GM12878 (cell line): ENCODE data around the gene DLG2. TPM values are rescaled to one million over a fixed set of nuclear protein-coding genes. Genes with fewer than 3 reads are reported as not detected.

Experiments
- ATAC-seq: fragments of 200-7000 bp; cut with Tn5 transposase; 3 replicates; pipeline ENCODE4 v1.9.1; 2020; ENCODE audit warnings: mild to moderate bottlenecking, moderate library complexity
- BruUV-seq: library from RNA; stranded (reverse); fragments of 400-500 nt; replicated peaks from 2 replicates; lab custom pipeline; 2021; lab: Mats Ljungman, UMichigan
- CTCF ChIA-PET: fragments of 300-600 bp; sonication (Branson Sonifier 250); formaldehyde crosslinking; extraction: SDS; loops from one replicate; lab custom pipeline; 2021; ENCODE audit warnings: inconsistent platforms; lab: Yijun Ruan, JAX
- POLR2A ChIA-PET: fragments of 350-600 bp; formaldehyde crosslinking; extraction: SDS; loops from one replicate; lab custom pipeline; 2021; ENCODE audit warnings: inconsistent platforms; lab: Charles Lee
- RAD21 ChIA-PET: fragments of 300-600 bp; sonication (Branson Sonifier 250); formaldehyde crosslinking; loops from one replicate; lab custom pipeline; 2023; ENCODE audit warnings: antibody characterized with exemption; ENCODE audit not compliant: unreplicated experiment; lab: Charles Lee
- SMC1A ChIA-PET: fragments of 300-600 bp; sonication (Branson Sonifier 250); formaldehyde crosslinking; loops from one replicate; lab custom pipeline; 2023; ENCODE audit not compliant: unreplicated experiment, uncharacterized antibody; lab: Charles Lee
- DNase-seq: peaks from one replicate; pipeline ENCODE4 v3.0.0-alpha.2; 2011; ENCODE audit warnings: low read depth, low spot score
- FAIRE-seq: peaks from 3 replicates; lab custom pipeline; 2011; peaks lifted over from hg19 to GRCh38; lab: Jason Lieb, UNC
- H2AFZ ChIP-seq: 2 replicates; pipeline ENCODE4 v1.6.0; 2011; ENCODE audit warnings: low read depth, low read length, control low read depth; ENCODE audit not compliant: control insufficient read depth
- H3K27ac ChIP-seq: 2 replicates; pipeline ENCODE4 v1.5.1; 2011; ENCODE audit warnings: control low read depth; ENCODE audit not compliant: control insufficient read depth, insufficient read depth
- H3K27me3 ChIP-seq, 2 experiments: replicated peaks in 1 of 2; 2 replicates each; pipeline versions ENCODE4 v1.6.0 to v1.6.1; 2011; ENCODE audit warnings: low read length in 1 of 2; ENCODE audit not compliant: control insufficient read depth in 2 of 2, insufficient read depth in 2 of 2
- H3K36me3 ChIP-seq, 2 experiments: 2 replicates each; pipeline ENCODE4 v1.5.1; 2011; ENCODE audit warnings: low read length in 1 of 2; ENCODE audit not compliant: control insufficient read depth in 2 of 2, insufficient read depth in 2 of 2
- H3K4me1 ChIP-seq: 2 replicates; pipeline ENCODE4 v1.6.1; 2011; ENCODE audit warnings: mild to moderate bottlenecking, low read length, moderate library complexity, mixed read lengths; ENCODE audit not compliant: control insufficient read depth, insufficient read depth
- H3K4me2 ChIP-seq: 2 replicates; pipeline ENCODE4 v1.6.0; 2011; ENCODE audit warnings: control low read depth; ENCODE audit not compliant: control insufficient read depth, insufficient read depth
- H3K4me3 ChIP-seq: fragments of 200-600 bp; sonication (generic); 2 replicates; pipeline ENCODE4 v1.5.1; 2016
- H3K79me2 ChIP-seq: 2 replicates; pipeline ENCODE4 v1.6.0; 2011; ENCODE audit warnings: low read length; ENCODE audit not compliant: control insufficient read depth, insufficient read depth
- H3K9ac ChIP-seq: 2 replicates; pipeline ENCODE4 v1.8.0; 2011; ENCODE audit warnings: low read length, control low read depth, mixed read lengths; ENCODE audit not compliant: control insufficient read depth, insufficient read depth
- H3K9me3 ChIP-seq: replicated peaks from 3 replicates; pipeline ENCODE4 v1.5.1; 2011; ENCODE audit warnings: mild to moderate bottlenecking, low read length; ENCODE audit not compliant: control insufficient read depth, insufficient read depth
- H4K20me1 ChIP-seq: 2 replicates; pipeline ENCODE4 v1.6.0; 2011; ENCODE audit not compliant: control insufficient read depth, insufficient read depth
- ATF3 ChIP-seq: IDR thresholded peaks from 2 replicates; pipeline ENCODE4 v1.6.1; 2011; ENCODE audit warnings: low read depth, mild to moderate bottlenecking, low read length, moderate library complexity, borderline replicate concordance; ENCODE audit errors: extremely low read depth
- BACH1 ChIP-seq: fragments of 450-650 bp; IDR thresholded peaks from 2 replicates; pipeline ENCODE4 v1.6.1; 2017; ENCODE audit warnings: mild to moderate bottlenecking, borderline replicate concordance
- BCL3 ChIP-seq: IDR thresholded peaks from 2 replicates; pipeline ENCODE4 v1.6.1; 2011; ENCODE audit warnings: borderline replicate concordance, low read depth, mild to moderate bottlenecking, moderate library complexity, low read length; ENCODE audit not compliant: insufficient read depth, poor library complexity, severe bottlenecking
- CBX3 ChIP-seq: fragments of 200-600 bp; sonication (generic); IDR thresholded peaks from 2 replicates; pipeline ENCODE4 v1.6.1; 2016; ENCODE audit warnings: low read depth, borderline replicate concordance
- CHD4 ChIP-seq: fragments of 200-600 bp; sonication (generic); IDR thresholded peaks from 2 replicates; pipeline ENCODE4 v1.6.1; 2016; ENCODE audit warnings: mild to moderate bottlenecking
- CREB1 ChIP-seq: IDR thresholded peaks from 2 replicates; pipeline ENCODE4 v1.6.1; 2012; ENCODE audit warnings: low read depth, mild to moderate bottlenecking, inconsistent platforms
- MEF2A ChIP-seq: IDR thresholded peaks from 2 replicates; pipeline ENCODE4 v1.6.1; 2011; ENCODE audit warnings: low read depth, mild to moderate bottlenecking, low read length, moderate library complexity; ENCODE audit not compliant: insufficient read depth
- NR2C2 ChIP-seq: IDR thresholded peaks from 2 replicates; pipeline ENCODE4 v1.6.1; 2011; ENCODE audit warnings: borderline replicate concordance, low read depth; ENCODE audit not compliant: control insufficient read depth, insufficient read length
- RELA ChIP-seq: fragments of 450-650 bp; IDR thresholded peaks from 2 replicates; pipeline ENCODE4 v1.8.0; 2014; ENCODE audit warnings: borderline replicate concordance; ENCODE audit not compliant: partially characterized antibody
- SP1 ChIP-seq: IDR thresholded peaks from one replicate; pipeline ENCODE4 v1.6.1; 2011; ENCODE audit warnings: low read depth, low read length
- TBL1XR1 ChIP-seq: IDR thresholded peaks from 2 replicates; pipeline ENCODE4 v1.6.1; 2012; ENCODE audit warnings: low read depth, low read length, improper control_type of control experiment
- TCF12 ChIP-seq: IDR thresholded peaks from 2 replicates; pipeline ENCODE4 v1.6.1; 2011; ENCODE audit warnings: low read depth, mild to moderate bottlenecking, low read length
- YY1 ChIP-seq: IDR thresholded peaks from 2 replicates; pipeline ENCODE4 v1.6.1; 2011; ENCODE audit warnings: low read depth, mild to moderate bottlenecking, low read length
- ZNF217 ChIP-seq: fragments of 450-650 bp; IDR thresholded peaks from 2 replicates; pipeline ENCODE4 v1.6.1; 2017; ENCODE audit warnings: antibody characterized with exemption, mild to moderate bottlenecking
- WGBS: methylation state at CpG from one replicate; pipeline ENCODE4 v1.1.6; 2016; ENCODE audit warnings: low lambda C conversion rate; ENCODE audit not compliant: insufficient replicate concordance, insufficient coverage; ENCODE audit errors: missing lambda C conversion rate; 5-methylcytosine and 5-hydroxymethylcytosine counted together
- in situ Hi-C: fragments of 300-500 bp; cut with MboI; formaldehyde crosslinking; loops from 9 replicates; pipeline ENCODE4 v1.14.3; 2018; ENCODE audit warnings: mixed read lengths
- intact Hi-C: fragments of 100-400 bp; cut with micrococcal nuclease; formaldehyde crosslinking; loops from one replicate; pipeline ENCODE4 v1.14.2; 2022; ENCODE audit not compliant: unreplicated experiment
- polyA plus RNA-seq, 11 experiments: library from polyadenylated mRNA; depleted of rRNA in 4 of 11; unstranded in 6 of 11; stranded (reverse) in 5 of 11; fragments of >200 nt; fragmentation: Nextera tagmentation in 4 of 11; fragmentation: Illumina TruSeq in 1 of 11; extraction: Ambion mirVana in 4 of 11; extraction: Trizol in 1 of 11; gene quantifications; 1 replicate in 1 of 11; 2 replicates in 10 of 11; pipeline versions ENCODE4 v1.2.1 to v1.2.3, GENCODE V29; 2011 to 2016; ENCODE audit warnings: inconsistent platforms in 2 of 11, missing spikeins in 2 of 11, low read depth in 1 of 11
- total RNA-seq, 4 experiments: library from RNA; depleted of rRNA in 3 of 4; stranded (reverse); fragments of >200 nt in 3 of 4; fragmentation: Illumina TruSeq in 1 of 4; extraction: Trizol in 1 of 4; gene quantifications; 2 replicates each; pipeline versions ENCODE4 v1.2.1 to v1.2.3, GENCODE V29; 2013 to 2021

Gene DLG2
- total and polyA plus RNA-seq, 10 of the 15 experiments (the other 5 are each of a cell fraction or from before 2014, with no cell fraction given): 0.09 to 0.98 (median 0.35) TPM

GRCh38 chr11:84552791-84553190 is 1074.4 kb downstream of the DLG2 start:
- Histone ChIP-seq H2AFZ (no peak overlapping the region), H3K79me2 (no peaks in the 10 kb centered on the region), H3K36me3 (no peaks in the 10 kb centered on the region), H3K4me1 (no peaks in the 10 kb centered on the region), H3K27me3 (no peaks in the 10 kb centered on the region)
- WGBS: 0% methylated on average over 2 of the region's 2 CpGs
- DNase-seq: no peak
- ChIA-PET SMC1A (no interaction called here), POLR2A (no interaction called here)
- BruUV-seq: no TSS peak
- TF ChIP-seq SP1: no peak
- no peak for TF ChIP-seq TCF12
- no peak for TF ChIP-seq YY1
- no peak for TF ChIP-seq ATF3
- no peak for TF ChIP-seq TBL1XR1
- no peak for TF ChIP-seq BACH1
- TF ChIP-seq BCL3: no peak
- TF ChIP-seq RELA: no peak
- no peak for TF ChIP-seq MEF2A
- TF ChIP-seq CREB1: no peak
- TF ChIP-seq CHD4: no peak
- no peak for TF ChIP-seq NR2C2
- no peak for TF ChIP-seq ZNF217
- no peak for TF ChIP-seq CBX3
- TF ChIP-seq, all 136 proteins: peak for 0
- no peak for ATAC-seq
- Histone ChIP-seq H3K4me3 (no peak overlapping the region), H3K9ac (no peak overlapping the region), H3K4me2 (no peak overlapping the region), H3K27ac (no peak overlapping the region), H3K9me3 (no peaks in the 10 kb centered on the region), H4K20me1 (no peaks in the 10 kb centered on the region)
- ChIA-PET RAD21 (no interaction called here), CTCF (no interaction called here)
- FAIRE-seq: no peak
- intact Hi-C loops (no loop called here), in situ Hi-C loops (no loop called here)
